ENCODE results near the gene CD93.

- TF ChIP-seq CTCF (IDR thresholded peaks at IDR 0.05) = no peak
- no peak for TF ChIP-seq POLR2A (IDR thresholded peaks at IDR 0.05)
Measured at GRCh38 chr20:23032750-23033078, 53.4 kb downstream of the CD93 start.
